Ureter (tissue), 1 donor: Measurements from ENCODE around the gene PRKACG. TPM values are rescaled to one million over a fixed set of nuclear protein-coding genes. Genes with fewer than 3 reads are reported as not detected.

Experiments
- total RNA-seq: library from RNA; stranded (reverse); gene quantifications from one replicate; pipeline ENCODE4 v1.2.4, GENCODE V29; 2023
- donor health status: DM: yes; HTN: yes; CAD: no.

Gene PRKACG
- total RNA-seq, 1 donor from 2014 or later: not detected

Other genes with a start within 250 kb of the PRKACG start
- 17.5 TPM for gene FXN, start 21.6 kb upstream of the PRKACG start, total RNA-seq
- 197 TPM for gene TJP2, start 160.2 kb upstream of the PRKACG start, total RNA-seq